ENCODE data around the gene NFX1.

GRCh38 chr9:33414889-33415500 is 124.7 kb downstream of the NFX1 start:
- no peak for TF ChIP-seq HCFC1 (IDR thresholded peaks at IDR 0.05; ENCODE audit: low read depth, low read length)
- no peak for TF ChIP-seq CREB1 (IDR thresholded peaks at IDR 0.05)
- no peak for TF ChIP-seq CREB1 (CRISPR knock-in tag; IDR thresholded peaks at IDR 0.05)
- TF ChIP-seq STAG1 (CRISPR knock-in tag; IDR thresholded peaks at IDR 0.05; ENCODE audit: borderline replicate concordance), result no peak
- TF ChIP-seq PKNOX1 (IDR thresholded peaks at IDR 0.05), result no peak

Measured in K562 (cell line).